ENCODE measurements around the gene CYP2D6.
"Not testable (repeated sequence)": the region's sequence is repeated elsewhere in the genome, so short reads cannot be mapped to it uniquely, and the experiment has no call there.

Gene CYP2D6

DNA sequence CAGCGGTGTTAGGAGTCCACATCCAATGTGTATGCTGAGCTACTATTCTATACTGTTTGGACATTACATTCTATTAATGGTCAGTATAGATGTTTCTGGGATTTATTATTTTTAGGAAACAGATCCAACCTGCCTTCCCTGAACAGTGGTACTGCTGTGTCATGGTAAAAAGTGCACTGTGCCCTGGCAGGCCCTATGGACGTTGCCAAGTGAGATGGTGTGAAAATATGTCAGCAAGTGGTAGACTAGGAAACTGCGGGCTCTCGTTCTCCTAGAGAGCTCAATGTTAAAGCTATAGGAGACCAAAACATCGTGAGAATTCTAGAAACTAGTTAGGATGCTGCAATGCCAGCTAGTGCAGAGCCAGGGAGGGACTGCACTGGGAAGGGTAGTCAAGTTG is 26.0 kb upstream of the CYP2D6 start:
- FAIRE-seq = no peak

DNA sequence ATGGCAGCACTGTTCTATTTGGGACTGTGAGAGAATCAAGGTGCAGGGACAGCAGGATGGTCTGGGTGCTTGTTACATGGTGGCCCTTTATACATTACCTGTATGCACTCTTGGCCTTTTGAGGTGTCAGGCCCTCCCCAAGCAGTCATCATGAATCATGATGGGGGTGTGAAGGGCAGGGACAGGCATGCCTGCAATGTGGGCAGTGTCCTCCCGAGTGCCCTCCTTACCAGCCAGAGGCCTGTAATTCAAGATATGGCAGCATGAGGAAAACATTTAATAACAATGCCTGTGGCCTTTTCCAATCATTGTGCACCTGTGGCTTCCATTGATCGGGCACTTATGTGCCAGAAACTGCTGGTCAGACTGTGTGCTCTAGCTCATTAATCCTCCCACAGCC is 25.5 kb upstream of the CYP2D6 start:
- no peak for FAIRE-seq

- no peak for FAIRE-seq
Observed at GRCh38 chr22:42155053-42155543, 24.5 kb upstream of the CYP2D6 start.

DNA sequence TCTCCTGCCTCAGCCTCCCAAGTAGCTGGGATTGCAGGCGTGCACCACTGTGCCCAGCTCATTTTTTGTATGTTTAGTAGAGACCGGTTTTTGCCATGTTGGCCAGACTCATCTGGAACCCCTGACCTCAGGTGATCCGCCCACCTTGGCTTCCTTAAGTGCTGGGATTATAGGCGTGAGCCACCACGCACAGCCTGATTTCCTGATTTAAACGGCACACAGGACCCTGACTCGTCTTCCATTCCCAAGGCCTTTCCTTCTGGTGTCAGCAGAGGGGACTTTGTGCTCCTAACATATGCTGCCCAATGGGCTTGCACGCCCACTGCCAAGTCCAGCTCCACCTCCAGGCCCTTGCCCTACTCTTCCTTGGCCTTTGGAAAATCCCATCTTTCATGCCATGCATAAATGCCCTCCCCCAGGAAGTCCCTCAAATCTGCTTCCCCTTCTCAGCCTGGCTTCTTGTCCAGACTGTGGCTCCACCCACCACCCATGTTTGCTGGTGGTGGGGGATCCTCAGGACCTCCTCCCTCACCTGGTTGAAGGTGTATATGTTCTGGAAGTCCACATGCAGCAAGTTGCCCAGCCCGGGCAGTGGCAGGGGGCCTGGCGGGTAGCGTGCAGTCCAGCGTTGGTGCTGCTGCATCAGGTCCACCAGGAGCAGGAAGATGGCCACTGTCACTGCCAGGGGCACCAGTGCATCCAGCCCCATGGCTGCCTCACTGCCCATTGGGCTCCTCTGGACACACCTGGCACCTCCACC is 23.9 kb upstream of the CYP2D6 start:
- FAIRE-seq = no peak

- FAIRE-seq = no peak
Observed at GRCh38 chr22:42152661-42153270, 22.2 kb upstream of the CYP2D6 start.

DNA sequence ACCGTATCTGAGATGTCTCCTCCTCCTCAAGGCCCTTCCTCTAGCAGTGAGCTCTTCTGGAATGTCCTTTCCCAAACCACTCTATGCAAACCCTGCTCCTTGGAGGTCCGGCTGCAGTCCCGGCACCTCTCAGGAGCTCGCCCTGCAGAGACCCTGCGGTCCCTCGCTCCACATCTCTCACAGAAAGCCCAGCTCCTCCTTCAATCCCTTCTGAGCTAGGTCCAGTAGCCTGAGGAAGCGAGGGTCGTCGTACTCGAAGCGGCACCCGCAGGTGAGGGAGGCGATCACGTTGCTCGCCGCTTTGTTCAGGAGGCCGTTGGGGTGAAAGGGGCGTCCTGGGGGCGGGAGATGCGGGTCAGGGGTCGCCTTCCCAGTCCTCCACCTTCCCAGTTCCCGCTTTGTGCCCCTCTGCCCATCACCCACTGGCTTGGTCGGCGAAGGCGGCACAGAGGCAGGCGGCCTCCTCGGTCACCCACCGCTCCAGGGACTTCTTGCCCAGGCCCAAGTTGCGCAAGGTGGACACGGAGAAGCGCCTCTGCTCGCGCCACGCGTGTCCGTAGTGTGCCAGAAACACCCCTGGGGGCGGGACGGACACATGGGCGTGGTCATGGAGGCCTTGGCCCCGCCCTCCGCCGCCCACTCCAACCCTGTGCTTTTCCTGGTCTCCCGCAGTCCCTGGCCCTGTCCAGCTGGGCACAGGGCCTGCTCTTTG is 21.5 kb upstream of the CYP2D6 start:
- FAIRE-seq = no peak

GRCh38 chr22:42150727-42151590 is 20.3 kb upstream of the CYP2D6 start:
- FAIRE-seq = no peak

GRCh38 chr22:42149798-42150197 is 19.2 kb upstream of the CYP2D6 start:
- not testable (repeated sequence) for FAIRE-seq

GRCh38 chr22:42145175-42145574 is 14.6 kb upstream of the CYP2D6 start:
- FAIRE-seq = no peak

DNA sequence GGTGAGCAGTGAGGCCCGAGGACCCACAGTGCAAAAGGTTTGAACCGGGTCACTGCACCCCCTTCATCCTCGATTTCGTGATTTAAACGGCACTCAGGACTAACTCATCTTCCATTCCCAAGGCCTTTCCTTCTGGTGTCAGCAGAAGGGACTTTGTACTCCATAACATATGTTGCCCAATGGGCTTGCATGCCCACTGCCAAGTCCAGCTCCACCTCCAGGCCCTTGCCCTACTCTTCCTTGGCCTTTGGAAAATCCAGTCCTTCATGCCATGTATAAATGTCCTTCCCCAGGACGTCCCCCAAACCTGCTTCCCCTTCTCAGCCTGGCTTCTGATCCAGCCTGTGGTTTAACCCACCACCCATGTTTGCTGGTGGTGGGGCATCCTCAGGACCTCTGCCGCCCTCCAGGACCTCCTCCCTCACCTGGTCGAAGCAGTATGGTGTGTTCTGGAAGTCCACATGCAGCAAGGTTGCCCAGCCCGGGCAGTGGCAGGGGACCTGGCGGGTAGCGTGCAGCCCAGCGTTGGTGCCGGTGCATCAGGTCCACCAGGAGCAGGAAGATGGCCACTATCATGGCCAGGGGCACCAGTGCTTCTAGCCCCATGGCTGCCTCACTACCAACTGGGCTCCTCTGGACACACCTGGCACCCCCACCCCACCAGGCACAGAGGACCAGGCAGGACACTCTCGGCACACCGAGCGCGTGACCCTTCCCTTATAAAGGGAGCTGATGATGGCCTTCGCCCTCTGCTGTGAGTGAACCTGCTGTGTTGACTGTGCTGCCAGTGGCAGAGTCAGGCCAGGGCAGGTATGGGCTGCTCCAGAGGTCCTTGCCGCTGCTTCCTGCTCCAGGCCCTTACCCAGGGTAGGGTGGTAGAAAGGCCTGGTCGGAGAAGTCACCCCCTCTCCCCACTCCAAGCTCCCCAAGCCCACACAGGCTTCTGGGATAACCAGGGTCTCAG is 13.5 kb upstream of the CYP2D6 start:
- not testable (repeated sequence) for FAIRE-seq

- FAIRE-seq = no peak
Observed at GRCh38 chr22:42142771-42143461, 12.3 kb upstream of the CYP2D6 start.

DNA sequence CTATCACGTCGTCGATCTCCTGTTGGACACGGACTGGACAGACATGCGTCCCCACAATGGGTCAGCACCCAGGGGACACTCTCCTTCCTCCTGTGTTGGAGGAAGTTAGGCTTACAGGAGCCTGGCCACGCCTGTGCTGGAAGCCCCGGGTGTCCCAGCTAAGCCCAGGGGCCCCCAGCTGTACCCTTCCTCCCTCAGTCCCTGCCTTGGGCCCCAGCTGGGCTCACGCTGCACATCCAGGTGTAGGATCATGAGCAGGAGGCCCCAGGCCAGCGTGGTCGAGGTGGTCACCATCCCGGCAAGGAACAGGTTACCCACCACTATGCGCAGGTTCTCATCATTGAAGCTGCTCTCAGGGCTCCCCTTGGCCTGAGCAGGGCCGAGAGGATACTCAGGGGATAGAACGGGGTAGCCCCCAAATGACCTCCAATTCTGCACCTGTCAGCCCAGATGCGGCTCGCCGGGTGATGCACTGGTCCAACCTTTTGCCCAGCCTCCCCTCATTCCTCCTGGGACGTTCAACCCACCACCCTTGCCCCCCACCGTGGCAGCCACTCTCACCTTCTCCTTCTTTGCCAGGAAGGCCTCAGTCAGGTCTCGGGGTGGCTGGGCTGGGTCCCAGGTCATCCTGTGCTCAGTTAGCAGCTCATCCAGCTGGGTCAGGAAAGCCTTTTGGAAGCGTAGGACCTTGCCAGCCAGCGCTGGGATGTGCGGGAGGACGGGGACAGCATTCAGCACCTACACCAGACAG is 10.9 kb upstream of the CYP2D6 start:
- FAIRE-seq = not testable (repeated sequence)

DNA sequence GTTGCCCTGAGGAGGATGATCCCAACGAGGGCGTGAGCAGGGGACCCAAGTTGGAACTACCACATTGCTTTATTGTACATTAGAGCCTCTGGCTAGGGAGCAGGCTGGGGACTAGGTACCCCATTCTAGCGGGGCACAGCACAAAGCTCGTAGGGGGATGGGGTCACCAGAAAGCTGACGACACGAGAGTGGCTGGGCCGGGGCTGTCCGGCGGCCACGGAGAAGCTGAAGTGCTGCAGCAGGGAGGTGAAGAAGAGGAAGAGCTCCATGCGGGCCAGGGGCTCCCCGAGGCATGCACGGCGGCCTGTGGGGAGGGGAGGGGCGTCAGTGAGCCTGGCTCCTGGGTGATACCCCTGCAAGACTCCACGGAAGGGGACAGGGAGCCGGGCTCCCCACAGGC is 9.5 kb upstream of the CYP2D6 start:
- not testable (repeated sequence) for FAIRE-seq

DNA sequence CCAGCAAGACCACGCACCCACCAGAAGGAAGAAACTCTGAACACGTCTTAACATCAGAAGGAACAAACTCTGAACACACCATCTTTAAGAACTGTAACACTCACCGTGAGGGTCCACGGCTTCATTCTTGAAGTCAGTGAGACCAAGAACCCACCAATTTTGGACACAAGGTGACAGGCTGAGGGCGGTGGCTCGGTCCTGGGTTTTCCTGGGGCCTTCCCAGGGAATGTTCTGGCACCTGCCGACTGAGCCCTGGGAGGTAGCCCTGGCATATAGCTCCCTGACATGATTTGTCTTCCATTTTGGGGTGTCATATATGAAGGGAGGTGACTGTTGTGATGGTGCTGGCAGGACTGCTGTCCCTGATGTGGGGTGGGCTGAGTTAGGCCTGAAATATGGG is 8.9 kb upstream of the CYP2D6 start:
- FAIRE-seq = not testable (repeated sequence)

DNA sequence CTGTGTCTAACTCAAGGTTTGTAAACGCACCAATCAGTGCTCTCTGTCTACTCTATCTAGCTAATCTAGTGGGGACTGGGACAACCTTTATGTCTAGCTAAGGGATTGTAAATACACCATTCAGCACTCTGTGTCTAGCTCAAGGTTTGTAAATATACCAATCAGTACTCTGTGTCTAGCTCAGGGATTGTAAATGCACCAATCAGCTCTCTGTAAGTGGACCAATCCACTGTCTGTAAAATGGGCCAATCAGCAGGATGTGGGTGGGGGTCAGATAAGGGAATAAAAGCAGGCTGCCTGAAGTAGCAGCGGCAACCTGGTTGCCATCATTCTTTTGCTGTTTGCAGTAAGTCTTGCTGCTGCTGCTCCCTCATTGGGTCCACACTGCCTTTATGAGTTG is 8.4 kb upstream of the CYP2D6 start:
- no peak for FAIRE-seq

DNA sequence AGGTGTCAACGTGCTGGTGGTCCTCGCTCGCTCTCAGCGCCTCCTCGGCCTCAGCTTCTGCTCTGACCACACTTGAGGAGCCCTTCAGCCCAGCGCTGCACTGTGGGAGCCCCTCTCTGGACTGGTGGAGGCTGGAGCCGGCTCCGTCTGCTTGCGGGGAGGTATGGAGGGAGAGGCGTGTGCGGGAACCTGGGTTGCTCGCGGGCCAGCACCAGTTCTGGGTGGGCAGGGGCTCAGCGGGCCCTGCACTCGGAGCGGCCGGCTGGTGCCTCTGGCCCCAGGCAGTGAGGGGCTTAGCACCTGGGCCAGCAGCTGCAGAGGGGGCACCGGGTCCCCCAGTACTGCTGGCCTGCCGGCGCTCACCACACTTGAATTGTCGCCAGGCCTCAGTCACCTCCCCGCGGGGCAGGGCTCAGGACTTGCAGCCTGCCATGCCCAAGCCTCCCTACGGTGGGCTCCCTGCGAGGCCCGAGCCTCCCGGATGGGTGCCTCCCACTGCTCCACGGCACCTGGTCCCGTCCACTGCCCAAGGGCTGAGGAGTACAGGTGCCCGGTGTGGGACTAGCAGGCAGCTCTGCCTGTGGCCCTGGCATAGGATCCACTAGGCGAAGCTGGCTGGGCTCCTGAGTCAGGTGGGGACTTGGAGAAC is 7.6 kb upstream of the CYP2D6 start:
- FAIRE-seq = no peak

DNA sequence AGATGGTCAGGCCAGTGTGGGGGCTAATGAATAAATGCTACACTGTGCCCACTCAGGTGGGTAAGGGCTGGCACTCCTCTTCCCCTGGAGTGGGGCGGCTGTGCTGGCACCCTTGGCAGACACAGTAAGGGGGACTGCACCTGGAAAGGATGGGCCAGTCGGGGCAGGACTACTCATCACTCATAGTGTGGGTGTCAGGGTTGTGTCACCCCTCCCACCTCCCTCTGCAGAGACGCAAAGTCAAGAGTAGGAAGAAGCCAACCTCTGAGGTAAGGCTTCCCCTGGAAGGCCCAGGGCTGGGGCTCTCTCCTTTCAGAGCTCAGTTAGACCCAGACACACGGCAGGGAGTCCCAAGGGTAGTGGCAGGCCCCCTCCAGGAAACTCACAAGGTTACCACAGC is 5.1 kb upstream of the CYP2D6 start:
- FAIRE-seq = not testable (repeated sequence)

- no peak for FAIRE-seq
Observed at GRCh38 chr22:42134100-42135020, 3.8 kb upstream of the CYP2D6 start.

DNA sequence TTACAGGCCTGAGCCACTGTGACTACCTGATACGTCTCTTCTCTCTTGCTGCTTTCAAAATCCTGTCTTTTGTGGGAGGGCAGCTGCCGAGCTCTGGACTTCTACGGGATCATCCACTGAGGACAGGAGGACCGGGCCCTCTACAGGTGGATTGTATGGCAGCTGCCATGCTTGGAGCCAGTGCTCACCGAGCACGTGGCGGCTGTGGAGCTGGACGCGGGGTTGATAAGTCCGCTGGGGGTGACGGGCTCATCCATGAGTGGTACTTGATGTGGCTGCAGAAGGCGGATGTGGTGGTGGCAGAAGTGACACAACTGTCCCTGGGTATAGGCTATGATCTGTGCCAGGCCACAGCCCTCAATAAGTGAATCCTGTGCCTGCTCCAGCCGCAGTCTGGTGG is 1.8 kb upstream of the CYP2D6 start:
- FAIRE-seq = no peak

Measured in G401.6 (cell line).